Hepatocyte (in vitro differentiated cells): ENCODE data around the gene GPALPP1.

Experiments used
- EZH2 ChIP-seq: fragments of 200-600 bp; sonication (generic); IDR thresholded peaks from 2 replicates; pipeline ENCODE4 v1.6.1; 2016; ENCODE audit warnings: antibody characterized with exemption, mild to moderate bottlenecking, borderline replicate concordance
- EZH2phosphoT487 ChIP-seq: fragments of 200-600 bp; sonication (generic); IDR thresholded peaks from one replicate; pipeline ENCODE4 v1.6.1; 2018; ENCODE audit warnings: antibody characterized with exemption, mild to moderate bottlenecking, low read depth, moderate library complexity; ENCODE audit not compliant: unreplicated experiment, severe bottlenecking
- TF ChIP-seq, protein P1 (sequence below): fragments of 200-600 bp; sonication (generic); IDR thresholded peaks from 2 replicates; pipeline ENCODE4 v1.5.1; 2016; ENCODE audit warnings: antibody characterized with exemption, mild to moderate bottlenecking; ENCODE audit not compliant: poor library complexity

- TF ChIP-seq, protein P1, sequence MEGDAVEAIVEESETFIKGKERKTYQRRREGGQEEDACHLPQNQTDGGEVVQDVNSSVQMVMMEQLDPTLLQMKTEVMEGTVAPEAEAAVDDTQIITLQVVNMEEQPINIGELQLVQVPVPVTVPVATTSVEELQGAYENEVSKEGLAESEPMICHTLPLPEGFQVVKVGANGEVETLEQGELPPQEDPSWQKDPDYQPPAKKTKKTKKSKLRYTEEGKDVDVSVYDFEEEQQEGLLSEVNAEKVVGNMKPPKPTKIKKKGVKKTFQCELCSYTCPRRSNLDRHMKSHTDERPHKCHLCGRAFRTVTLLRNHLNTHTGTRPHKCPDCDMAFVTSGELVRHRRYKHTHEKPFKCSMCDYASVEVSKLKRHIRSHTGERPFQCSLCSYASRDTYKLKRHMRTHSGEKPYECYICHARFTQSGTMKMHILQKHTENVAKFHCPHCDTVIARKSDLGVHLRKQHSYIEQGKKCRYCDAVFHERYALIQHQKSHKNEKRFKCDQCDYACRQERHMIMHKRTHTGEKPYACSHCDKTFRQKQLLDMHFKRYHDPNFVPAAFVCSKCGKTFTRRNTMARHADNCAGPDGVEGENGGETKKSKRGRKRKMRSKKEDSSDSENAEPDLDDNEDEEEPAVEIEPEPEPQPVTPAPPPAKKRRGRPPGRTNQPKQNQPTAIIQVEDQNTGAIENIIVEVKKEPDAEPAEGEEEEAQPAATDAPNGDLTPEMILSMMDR, result no peak
- TF ChIP-seq EZH2 (no peak), EZH2phosphoT487 (no peak)
These were observed at the start of gene GPALPP1, which contains the start of gene NUFIP1 for GRCh38 chr13:44989071-44989889.
